ENCODE measurements around the gene ZNF681.

Gene ZNF681

GRCh38 chr19:23758187-23759074 is at the start of gene ZNF681:
ZNF681 (minus strand) TSS chr19:23758891; CDS start chr19:23758749, 142 bp downstream.
- DNase-seq, result peak; percentile 90

- no peak for DNase-seq
Observed at GRCh38 chr19:23804676-23805075, 46.0 kb upstream of the ZNF681 start.

- no peak for DNase-seq
Observed at GRCh38 chr19:23802290-23802689, 43.6 kb upstream of the ZNF681 start.

GRCh38 chr19:23801803-23802202 is 43.1 kb upstream of the ZNF681 start:
- no peak for DNase-seq

- DNase-seq, result no peak
Observed at GRCh38 chr19:23800868-23801267, 42.2 kb upstream of the ZNF681 start.

- DNase-seq, result no peak
Observed at GRCh38 chr19:23800271-23800670, 41.6 kb upstream of the ZNF681 start.

- DNase-seq, result no peak
Observed at GRCh38 chr19:23799321-23799720, 40.6 kb upstream of the ZNF681 start.

GRCh38 chr19:23795462-23795861 is 36.8 kb upstream of the ZNF681 start:
- no peak for DNase-seq

GRCh38 chr19:23792784-23793183 is 34.1 kb upstream of the ZNF681 start:
- no peak for DNase-seq

- no peak for DNase-seq
Observed at GRCh38 chr19:23790641-23791488, 32.2 kb upstream of the ZNF681 start.

GRCh38 chr19:23789246-23789645 is 30.6 kb upstream of the ZNF681 start:
- no peak for DNase-seq

- no peak for DNase-seq
Observed at GRCh38 chr19:23788411-23788810, 29.7 kb upstream of the ZNF681 start.

- no peak for DNase-seq
Observed at GRCh38 chr19:23787106-23787505, 28.4 kb upstream of the ZNF681 start.

GRCh38 chr19:23785982-23786381 is 27.3 kb upstream of the ZNF681 start:
- no peak for DNase-seq

- no peak for DNase-seq
Observed at GRCh38 chr19:23784274-23784673, 25.6 kb upstream of the ZNF681 start.

GRCh38 chr19:23783636-23784035 is 24.9 kb upstream of the ZNF681 start:
- no peak for DNase-seq

GRCh38 chr19:23779645-23780044 is 21.0 kb upstream of the ZNF681 start:
- peak; percentile 17 for DNase-seq

GRCh38 chr19:23778566-23778965 is 19.9 kb upstream of the ZNF681 start:
- DNase-seq, result peak; percentile 11

GRCh38 chr19:23778036-23778435 is 19.3 kb upstream of the ZNF681 start:
- peak; percentile 1 for DNase-seq

- DNase-seq, result peak; percentile 21
Observed at GRCh38 chr19:23777216-23777615, 18.5 kb upstream of the ZNF681 start.

- DNase-seq, result peak; percentile 33
Observed at GRCh38 chr19:23776507-23777205, 18.0 kb upstream of the ZNF681 start.

GRCh38 chr19:23774524-23774971 is 15.9 kb upstream of the ZNF681 start:
- no peak for DNase-seq

GRCh38 chr19:23774106-23774505 is 15.4 kb upstream of the ZNF681 start:
- DNase-seq, result peak; percentile 26
